Choroid plexus epithelial cell (primary cell): ENCODE measurements around the gene RNF149.

ENCODE experiments used
- DNase-seq: peaks from one replicate; pipeline ENCODE4 v3.0.0-alpha.2; 2010; ENCODE audit warnings: low read depth
- H3K4me3 ChIP-seq: 2 replicates; pipeline ENCODE4 v1.5.1; 2011; ENCODE audit warnings: low read depth, mild to moderate bottlenecking, control low read depth, low read length, moderate library complexity
- CTCF ChIP-seq: conservative IDR thresholded peaks from 2 replicates; pipeline ENCODE4 v1.5.1; 2011; ENCODE audit warnings: low read depth, mild to moderate bottlenecking, control low read depth, inconsistent platforms, low read length, moderate library complexity

RNF149 gene

GRCh38 chr2:101273056-101273455 lies 35.4 kb downstream of the RNF149 start:
- no peak for DNase-seq
- no peak overlapping the region for H3K4me3 ChIP-seq
- no peak for TF ChIP-seq CTCF

- no peak overlapping the region for H3K4me3 ChIP-seq
- DNase-seq, result no peak
These were observed 36.3 kb downstream of the RNF149 start for GRCh38 chr2:101272045-101272784.

GRCh38 chr2:101270700-101271259 lies 37.7 kb downstream of the RNF149 start:
- no peak for DNase-seq
- TF ChIP-seq CTCF, result no peak
- no peak overlapping the region for H3K4me3 ChIP-seq

More at GRCh38 chr2:101272045-101272784, 36.3 kb downstream of the RNF149 start:
- no peak for TF ChIP-seq CTCF

- TF ChIP-seq CTCF, result no peak
- no peak for DNase-seq
- H3K4me3 ChIP-seq, result no peak overlapping the region
These were observed 40.5 kb downstream of the RNF149 start for GRCh38 chr2:101267671-101268656.

GRCh38 chr2:101265893-101266499 lies 42.5 kb downstream of the RNF149 start:
- no peak for DNase-seq
- no peak for TF ChIP-seq CTCF

GRCh38 chr2:101264360-101264939 lies 44.1 kb downstream of the RNF149 start:
- no peak for DNase-seq
- TF ChIP-seq CTCF, result no peak
- H3K4me3 ChIP-seq, result no peak overlapping the region

More at GRCh38 chr2:101265893-101266499, 42.5 kb downstream of the RNF149 start:
- no peak overlapping the region for H3K4me3 ChIP-seq
